Osteoblast (primary cell): Measurements from ENCODE around the gene ZNRD2. TPM values are rescaled to one million over a fixed set of nuclear protein-coding genes. Genes with fewer than 3 reads are reported as not detected.
A peak's percentile ranks its signal among the peaks of the same experiment; 100 is the strongest.

Experiments used
- DNase-seq: peaks from one replicate; pipeline ENCODE4 v3.0.0; 2011; ENCODE audit warnings: low spot score, mixed read lengths; ENCODE audit not compliant: insufficient read length; ENCODE audit errors: missing footprints
- H2AFZ ChIP-seq: 2 replicates; pipeline ENCODE4 v1.6.0; 2011; ENCODE audit warnings: mild to moderate bottlenecking, low read length
- H3K27ac ChIP-seq: 2 replicates; pipeline ENCODE4 v1.5.1; 2011; ENCODE audit warnings: mild to moderate bottlenecking, low read depth, low read length, moderate library complexity
- H3K27me3 ChIP-seq: 2 replicates; pipeline ENCODE4 v1.6.0; 2012; ENCODE audit warnings: mild to moderate bottlenecking, control low read depth, inconsistent platforms, low read length, moderate library complexity; ENCODE audit not compliant: insufficient read depth
- H3K36me3 ChIP-seq: 2 replicates; pipeline ENCODE4 v1.5.1; 2011; ENCODE audit warnings: mild to moderate bottlenecking, low read length, control low read depth, moderate library complexity; ENCODE audit not compliant: insufficient read depth
- H3K4me1 ChIP-seq: 2 replicates; pipeline ENCODE4 v1.5.1; 2011; ENCODE audit warnings: mild to moderate bottlenecking, low read length, control low read depth, moderate library complexity; ENCODE audit not compliant: insufficient read depth
- H3K4me2 ChIP-seq: 2 replicates; pipeline ENCODE4 v1.6.0; 2011; ENCODE audit warnings: mild to moderate bottlenecking, low read length; ENCODE audit not compliant: insufficient read depth
- H3K4me3 ChIP-seq: fragments of 200-600 bp; sonication (generic); 3 replicates; pipeline ENCODE4 v1.5.1; 2012; ENCODE audit warnings: mild to moderate bottlenecking, low read length, inconsistent platforms; ENCODE audit not compliant: insufficient read depth
- H3K79me2 ChIP-seq: 2 replicates; pipeline ENCODE4 v1.6.0; 2012; ENCODE audit warnings: mild to moderate bottlenecking, low read length, control low read depth, inconsistent platforms; ENCODE audit not compliant: insufficient read depth
- H3K9me3 ChIP-seq: 2 replicates; pipeline ENCODE4 v1.5.1; 2011; ENCODE audit warnings: low read depth, low read length, control low read depth
- H4K20me1 ChIP-seq: 2 replicates; pipeline ENCODE4 v1.6.0; 2012; ENCODE audit warnings: mild to moderate bottlenecking, low read length, control low read depth; ENCODE audit not compliant: insufficient read depth
- CTCF ChIP-seq: IDR thresholded peaks from 2 replicates; pipeline ENCODE4 v1.5.1; 2011; ENCODE audit warnings: mild to moderate bottlenecking, low read depth, low read length, moderate library complexity; ENCODE audit errors: extremely low read depth
- total RNA-seq: library from RNA; depleted of rRNA; stranded (reverse); fragments of >200 nt; gene quantifications from 2 replicates; pipeline ENCODE4 v1.2.3, GENCODE V29; 2012

The ZNRD2 gene
- total RNA-seq, 1 donor = 42.3 TPM

- Histone ChIP-seq H3K9me3 (no peaks in the 10 kb centered on the region), H3K4me1 (no peaks in the 10 kb centered on the region), H3K4me3 (no peak overlapping the region), H3K79me2 (peaks cover 32% of the 10 kb centered on the region), H3K27me3 (no peaks in the 10 kb centered on the region), H2AFZ (no peak overlapping the region), H4K20me1 (peaks cover 58% of the 10 kb centered on the region), H3K27ac (no peak overlapping the region), H3K36me3 (peaks cover 79% of the 10 kb centered on the region), H3K4me2 (no peak overlapping the region)
- no peak for TF ChIP-seq CTCF
- DNase-seq = peak; percentile 81
Measured at GRCh38 chr11:65532388-65533064, 37.8 kb upstream of the ZNRD2 start.

- no peaks in the 10 kb centered on the region for H3K27me3 ChIP-seq
- no peak overlapping the region for H3K4me2 ChIP-seq
- no peaks in the 10 kb centered on the region for H3K4me1 ChIP-seq
- H3K4me3 ChIP-seq = no peak overlapping the region
- no peaks in the 10 kb centered on the region for H3K9me3 ChIP-seq
- peak; percentile 86 for DNase-seq
- H4K20me1 ChIP-seq = peaks cover 42% of the 10 kb centered on the region
- H3K79me2 ChIP-seq = peaks cover 11% of the 10 kb centered on the region
- TF ChIP-seq CTCF = no peak
- H3K27ac ChIP-seq = no peak overlapping the region
- H3K36me3 ChIP-seq = peaks cover 79% of the 10 kb centered on the region
- H2AFZ ChIP-seq = no peak overlapping the region
Measured at GRCh38 chr11:65535102-65535501, 35.2 kb upstream of the ZNRD2 start.

- H3K4me3 ChIP-seq = no peak overlapping the region
- H3K27me3 ChIP-seq = no peaks in the 10 kb centered on the region
- peaks cover 2% of the 10 kb centered on the region for H3K79me2 ChIP-seq
- H3K36me3 ChIP-seq = peaks cover 67% of the 10 kb centered on the region
- H3K27ac ChIP-seq = no peak overlapping the region
- H3K4me2 ChIP-seq = no peak overlapping the region
- no peak overlapping the region for H2AFZ ChIP-seq
- peaks cover 36% of the 10 kb centered on the region for H4K20me1 ChIP-seq
- no peak for TF ChIP-seq CTCF
- no peaks in the 10 kb centered on the region for H3K9me3 ChIP-seq
- peak; percentile 88 for DNase-seq
- peaks cover 9% of the 10 kb centered on the region for H3K4me1 ChIP-seq
Measured at GRCh38 chr11:65536412-65537295, 33.6 kb upstream of the ZNRD2 start.

GRCh38 chr11:65537296-65537597 lies 33.0 kb upstream of the ZNRD2 start:
- Histone ChIP-seq H3K4me3 (no peak overlapping the region), H3K4me2 (no peak overlapping the region), H3K4me1 (peaks cover 9% of the 10 kb centered on the region), H3K79me2 (peaks cover 2% of the 10 kb centered on the region), H3K27ac (no peak overlapping the region), H2AFZ (no peak overlapping the region), H4K20me1 (peaks cover 36% of the 10 kb centered on the region), H3K9me3 (no peaks in the 10 kb centered on the region), H3K27me3 (no peaks in the 10 kb centered on the region), H3K36me3 (peaks cover 69% of the 10 kb centered on the region)
- peak; percentile 85 for DNase-seq
- no peak for TF ChIP-seq CTCF
